Sigmoid colon (tissue), 7 donors: Measurements from ENCODE around the gene CMSS1. TPM values are rescaled to one million over a fixed set of nuclear protein-coding genes. Genes with fewer than 3 reads are reported as not detected.
A peak's percentile ranks its signal among the peaks of the same experiment; 100 is the strongest.

Experiments
- DNase-seq: peaks from one replicate; pipeline ENCODE4 v3.0.0-alpha.2; 2019
- H3K27ac ChIP-seq, 4 donors: fragments of 200-600 bp; sonication (generic); one replicate each; pipeline ENCODE4 v1.5.1; 2016 to 2019; ENCODE audit warnings: mild to moderate bottlenecking in 1 of 4
- H3K27me3 ChIP-seq, 3 donors: fragments of 200-600 bp; sonication (generic); one replicate each; pipeline ENCODE4 v1.5.1; 2019; ENCODE audit warnings: mild to moderate bottlenecking in 1 of 3
- H3K36me3 ChIP-seq, 4 donors: fragments of 200-600 bp; sonication (generic); one replicate each; pipeline ENCODE4 v1.5.1; 2016 to 2019
- H3K4me1 ChIP-seq, 4 donors: fragments of 200-600 bp; sonication (generic); one replicate each; pipeline ENCODE4 v1.5.1; 2017 to 2019
- H3K4me3 ChIP-seq, 4 donors: fragments of 200-600 bp; sonication (generic); one replicate each; pipeline ENCODE4 v1.5.1; 2017 to 2019; ENCODE audit warnings: mild to moderate bottlenecking in 2 of 4, moderate library complexity in 1 of 4
- H3K9me3 ChIP-seq, 4 donors: fragments of 200-600 bp in 3 of 4; sonication (generic) in 3 of 4; one replicate each; pipeline versions ENCODE4 v1.5.1 to v1.6.1; 2013 to 2019
- CTCF ChIP-seq, 4 experiments: fragments of 450-650 bp in 3 of 4; fragments of 200-600 bp in 1 of 4; IDR thresholded peaks; one replicate each; pipeline ENCODE4 v1.5.1; 2016 to 2019; ENCODE audit warnings: antibody characterized with exemption in 4 of 4, mild to moderate bottlenecking in 3 of 4, moderate library complexity in 2 of 4
- EP300 ChIP-seq, 4 donors: sonication (generic); formaldehyde crosslinking; IDR thresholded peaks; one replicate each; pipeline ENCODE4 v1.6.1; 2017; ENCODE audit warnings: antibody characterized with exemption in 4 of 4
- POLR2A ChIP-seq, 2 donors: fragments of 450-650 bp; IDR thresholded peaks; one replicate each; pipeline ENCODE4 v1.6.1; 2016; ENCODE audit warnings: antibody characterized with exemption in 2 of 2, mild to moderate bottlenecking in 2 of 2, moderate library complexity in 2 of 2
- POLR2AphosphoS5 ChIP-seq, 4 donors: sonication (generic); formaldehyde crosslinking; IDR thresholded peaks; one replicate each; pipeline ENCODE4 v1.6.1; 2017; ENCODE audit warnings: antibody characterized with exemption in 4 of 4
- WGBS, 2 donors: extraction: QIAGEN DNeasy Blood & Tissue Kit; methylation state at CpG; one replicate each; pipeline ENCODE4 v1.1.7; 2013; 5-methylcytosine and 5-hydroxymethylcytosine counted together
- intact Hi-C: fragments of 100-400 bp; cut with DNase I; formaldehyde crosslinking; loops from one replicate; pipeline ENCODE4 v1.15.1; 2023
- polyA plus RNA-seq, 3 donors: library from polyadenylated mRNA; stranded (reverse); fragments of 200-250 nt; gene quantifications; one replicate each; pipeline ENCODE4 v1.2.3, GENCODE V29; 2013
- total RNA-seq, 4 donors: library from RNA; depleted of rRNA; stranded (reverse); fragments of >200 nt; gene quantifications; one replicate each; pipeline ENCODE4 v1.1.0, GENCODE V29; 2016
- donor health status: healthy with polysubstance abuse.
- donor health status: Bipolar disorder and iron deficiency.
- donor health status: healthy.

CMSS1 gene
- total and polyA plus RNA-seq, 7 donors, result 6.0 to 19.4 (median 13.9) TPM

- H3K4me3 ChIP-seq, result no peak overlapping the region
- no peaks in the 10 kb centered on the region for H3K36me3 ChIP-seq
- no peaks in the 10 kb centered on the region for H3K9me3 ChIP-seq
- WGBS, 2 donors, result 74 to 76% methylated on average over 1 of the region's 1 CpG
- peak overlapping the region in 3 of 4 donors; percentile 15 to 84 (median 76) for H3K27ac ChIP-seq
- H3K4me1 ChIP-seq, result peaks cover 0 to 73% (median 55%) of the 10 kb centered on the region in 4 donors
- intact Hi-C loops, result loop anchor here (5.0 kb wide), 1 partner anchor 93 kb away; no protein-coding TSS in a partner anchor
- TF ChIP-seq EP300 (IDR thresholded peaks at IDR 0.05) (no peak), POLR2AphosphoS5 (IDR thresholded peaks at IDR 0.05) (peak in 1 of 4 donors; percentile 49), POLR2A (IDR thresholded peaks at IDR 0.05) (no peak)
- DNase-seq, result no peak
- no peaks in the 10 kb centered on the region for H3K27me3 ChIP-seq
These were observed 122.2 kb downstream of the CMSS1 start for GRCh38 chr3:99939876-99940275.

- H3K27me3 ChIP-seq, result no peaks in the 10 kb centered on the region
- DNase-seq, result no peak
- H3K4me1 ChIP-seq, result peaks cover 0 to 73% (median 55%) of the 10 kb centered on the region in 4 donors
- no peaks in the 10 kb centered on the region for H3K36me3 ChIP-seq
- TF ChIP-seq CTCF (IDR thresholded peaks at IDR 0.05) (no peak), POLR2AphosphoS5 (IDR thresholded peaks at IDR 0.05) (no peak)
- H3K9me3 ChIP-seq, result no peaks in the 10 kb centered on the region
- no peak overlapping the region for H3K4me3 ChIP-seq
- intact Hi-C loops, result no loop called here
- H3K27ac ChIP-seq, result peak overlapping the region in 2 of 4 donors; percentile 76 to 84
- WGBS, 2 donors, result 81 to 87% methylated on average over 2 of the region's 2 CpGs
These were observed 122.7 kb downstream of the CMSS1 start for GRCh38 chr3:99940350-99940749.

GRCh38 chr3:99941211-99941610 lies 123.5 kb downstream of the CMSS1 start:
- intact Hi-C loops, result no loop called here
- TF ChIP-seq CTCF (IDR thresholded peaks at IDR 0.05) (no peak), POLR2A (IDR thresholded peaks at IDR 0.05) (no peak), EP300 (IDR thresholded peaks at IDR 0.05) (no peak), POLR2AphosphoS5 (IDR thresholded peaks at IDR 0.05) (no peak)
- no peak for DNase-seq
- no peak overlapping the region for H3K27ac ChIP-seq
- peaks cover 0 to 72% (median 57%) of the 10 kb centered on the region in 4 donors for H3K4me1 ChIP-seq
- H3K27me3 ChIP-seq, result no peaks in the 10 kb centered on the region
- no peak overlapping the region for H3K4me3 ChIP-seq
- 89 to 90% methylated on average over 1 of the region's 1 CpG for WGBS, 2 donors
- H3K36me3 ChIP-seq, result no peaks in the 10 kb centered on the region
- H3K9me3 ChIP-seq, result no peaks in the 10 kb centered on the region

- WGBS, 2 donors, result 82 to 83% methylated on average over 4 of the region's 4 CpGs
- TF ChIP-seq EP300 (IDR thresholded peaks at IDR 0.05) (no peak), POLR2A (IDR thresholded peaks at IDR 0.05) (no peak), POLR2AphosphoS5 (IDR thresholded peaks at IDR 0.05) (no peak), CTCF (IDR thresholded peaks at IDR 0.05) (no peak)
- DNase-seq, result no peak
- intact Hi-C loops, result no loop called here
- Histone ChIP-seq H3K4me3 (no peak overlapping the region), H3K27ac (peak overlapping the region in 2 of 4 donors; percentile 64 to 74), H3K9me3 (no peaks in the 10 kb centered on the region), H3K4me1 (peaks cover 0 to 60% (median 44%) of the 10 kb centered on the region in 4 donors), H3K27me3 (no peaks in the 10 kb centered on the region), H3K36me3 (no peaks in the 10 kb centered on the region)
These were observed 126.5 kb downstream of the CMSS1 start for GRCh38 chr3:99943931-99944761.

GRCh38 chr3:99945328-99945995 lies 127.8 kb downstream of the CMSS1 start:
- WGBS, 2 donors, result 28 to 59% methylated on average over 5 of the region's 5 CpGs
- Histone ChIP-seq H3K36me3 (no peaks in the 10 kb centered on the region), H3K4me1 (peaks cover 0 to 47% (median 32%) of the 10 kb centered on the region in 4 donors), H3K4me3 (no peak overlapping the region), H3K27ac (peak overlapping the region; percentile 29 to 74 (median 56)), H3K9me3 (no peaks in the 10 kb centered on the region), H3K27me3 (no peaks in the 10 kb centered on the region)
- no peak for DNase-seq
- intact Hi-C loops, result no loop called here
- peak in 1 of 4 donors; percentile 15 for TF ChIP-seq POLR2AphosphoS5 (IDR thresholded peaks at IDR 0.05)
- TF ChIP-seq POLR2A (IDR thresholded peaks at IDR 0.05), result no peak
- no peak for TF ChIP-seq EP300 (IDR thresholded peaks at IDR 0.05)
